ENCODE data around the gene CCR9.

GRCh38 chr3:45922039-45922326 lies 35.6 kb downstream of the CCR9 start:
- TF ChIP-seq GATA2 (IDR thresholded peaks at IDR 0.05; ENCODE audit: low read depth, low read length) (no peak), GATA3 (IDR thresholded peaks at IDR 0.05; ENCODE audit: low read depth, low read length) (no peak)

Data from SH-SY5Y (cell line).